Fibroblast of mammary gland (primary cell): ENCODE results near the gene SH2D1B.

ENCODE experiments used
- DNase-seq: peaks from one replicate; pipeline ENCODE4 v3.0.0-alpha.2; 2010; ENCODE audit warnings: low read depth
- H3K4me3 ChIP-seq: 2 replicates; pipeline ENCODE4 v1.5.1; 2011; ENCODE audit warnings: low read depth, mild to moderate bottlenecking, low read length, moderate library complexity; ENCODE audit not compliant: control insufficient read depth
- TF ChIP-seq, protein P1 (sequence below): conservative IDR thresholded peaks from 2 replicates; pipeline ENCODE4 v1.5.1; 2011; ENCODE audit warnings: low read depth, low read length, inconsistent platforms; ENCODE audit not compliant: control insufficient read depth, insufficient read depth

SH2D1B gene

DNA sequence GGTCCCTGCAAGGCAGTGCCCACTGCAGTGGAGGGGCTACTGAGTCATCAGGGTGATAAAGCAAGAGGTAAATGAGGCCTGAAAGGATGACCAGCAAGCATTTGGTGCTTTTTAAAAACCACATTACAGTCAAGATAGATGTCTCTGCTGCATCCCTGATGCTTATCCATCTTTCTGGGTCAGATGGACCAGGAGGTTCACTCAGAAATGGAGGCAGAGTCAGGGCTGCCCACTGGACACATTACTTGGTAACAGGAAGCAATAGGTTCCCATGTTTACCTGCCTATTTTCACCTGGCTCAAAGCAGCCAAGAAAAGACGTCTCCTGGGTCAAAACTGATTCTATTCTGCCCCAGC lies 38.9 kb downstream of the SH2D1B start:
- DNase-seq: no peak
- TF ChIP-seq, protein P1, sequence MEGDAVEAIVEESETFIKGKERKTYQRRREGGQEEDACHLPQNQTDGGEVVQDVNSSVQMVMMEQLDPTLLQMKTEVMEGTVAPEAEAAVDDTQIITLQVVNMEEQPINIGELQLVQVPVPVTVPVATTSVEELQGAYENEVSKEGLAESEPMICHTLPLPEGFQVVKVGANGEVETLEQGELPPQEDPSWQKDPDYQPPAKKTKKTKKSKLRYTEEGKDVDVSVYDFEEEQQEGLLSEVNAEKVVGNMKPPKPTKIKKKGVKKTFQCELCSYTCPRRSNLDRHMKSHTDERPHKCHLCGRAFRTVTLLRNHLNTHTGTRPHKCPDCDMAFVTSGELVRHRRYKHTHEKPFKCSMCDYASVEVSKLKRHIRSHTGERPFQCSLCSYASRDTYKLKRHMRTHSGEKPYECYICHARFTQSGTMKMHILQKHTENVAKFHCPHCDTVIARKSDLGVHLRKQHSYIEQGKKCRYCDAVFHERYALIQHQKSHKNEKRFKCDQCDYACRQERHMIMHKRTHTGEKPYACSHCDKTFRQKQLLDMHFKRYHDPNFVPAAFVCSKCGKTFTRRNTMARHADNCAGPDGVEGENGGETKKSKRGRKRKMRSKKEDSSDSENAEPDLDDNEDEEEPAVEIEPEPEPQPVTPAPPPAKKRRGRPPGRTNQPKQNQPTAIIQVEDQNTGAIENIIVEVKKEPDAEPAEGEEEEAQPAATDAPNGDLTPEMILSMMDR: no peak
- no peak overlapping the region for H3K4me3 ChIP-seq

DNA sequence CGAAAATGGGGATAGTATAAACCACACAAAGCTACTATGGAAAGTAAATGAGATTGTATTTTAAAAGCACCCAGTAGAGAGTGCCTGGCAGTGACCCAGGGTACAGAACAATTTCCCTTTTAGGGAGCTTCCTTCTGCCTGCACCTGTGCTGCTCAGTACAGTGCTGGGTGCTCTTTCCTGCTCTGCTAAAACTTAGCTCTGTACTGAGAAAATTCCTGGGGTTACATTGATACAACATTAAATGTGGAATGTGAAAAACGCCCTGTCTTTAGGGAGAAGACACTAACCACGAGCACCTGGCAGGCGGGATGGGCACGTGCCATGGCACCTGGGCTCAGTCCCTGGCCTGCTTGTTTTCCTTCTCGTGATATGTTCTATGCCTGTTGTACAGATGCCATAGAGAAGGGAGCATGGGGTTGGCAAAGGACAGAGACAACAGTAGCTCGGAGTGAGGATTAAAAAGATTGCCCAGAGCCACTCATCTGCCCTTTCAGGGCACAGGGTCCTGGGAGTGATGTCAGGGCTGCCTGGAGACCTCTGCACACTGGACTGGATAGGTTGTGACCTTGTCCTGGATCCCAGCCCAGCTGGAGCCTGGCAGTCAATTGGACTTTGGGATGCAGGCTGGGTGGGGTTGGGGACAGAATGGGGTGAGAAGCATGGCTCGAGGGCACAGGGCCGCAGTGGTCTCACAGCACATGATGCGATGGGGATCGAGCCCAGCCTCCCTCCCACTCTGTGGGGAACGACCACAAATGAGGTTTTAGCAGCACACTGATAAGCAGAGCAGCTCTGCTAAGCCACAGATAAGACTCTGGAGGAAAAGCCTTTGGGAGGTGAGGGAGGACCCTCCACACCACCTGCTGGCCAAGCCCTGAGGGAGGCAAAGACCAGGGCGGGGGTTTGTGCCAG lies 39.5 kb downstream of the SH2D1B start:
- TF ChIP-seq, protein P1: no peak
- H3K4me3 ChIP-seq: no peak overlapping the region
- DNase-seq: no peak

- DNase-seq: no peak
- no peak overlapping the region for H3K4me3 ChIP-seq
- TF ChIP-seq, protein P1: no peak
These were observed 40.3 kb downstream of the SH2D1B start for GRCh38 chr1:162371611-162372010.

DNA sequence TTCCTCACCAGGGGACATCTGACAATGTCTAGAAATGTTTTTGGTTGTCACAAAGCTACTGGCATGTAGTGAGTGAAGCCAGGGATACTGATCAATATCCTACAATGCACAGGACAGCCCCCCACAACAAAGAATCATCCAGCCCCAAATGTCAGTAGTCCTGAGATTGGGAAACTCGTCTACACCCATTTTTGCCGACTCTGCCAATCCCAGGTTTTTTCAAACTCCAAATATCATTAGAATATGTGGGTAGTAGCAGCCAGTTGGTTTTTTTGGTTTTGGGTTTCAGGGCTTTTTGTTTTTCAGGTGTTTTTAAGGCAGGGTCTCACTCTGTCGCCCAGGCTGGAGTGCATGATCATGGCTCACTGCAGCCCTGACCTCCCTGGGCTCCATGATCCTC lies 41.2 kb downstream of the SH2D1B start:
- no peak for DNase-seq
- H3K4me3 ChIP-seq: no peak overlapping the region
- TF ChIP-seq, protein P1: no peak

- TF ChIP-seq, protein P1: no peak
- no peak overlapping the region for H3K4me3 ChIP-seq
These were observed 41.8 kb downstream of the SH2D1B start for GRCh38 chr1:162370161-162370560.

GRCh38 chr1:162369571-162369970 lies 42.4 kb downstream of the SH2D1B start:
- TF ChIP-seq, protein P1: no peak

More at GRCh38 chr1:162370161-162370560, 41.8 kb downstream of the SH2D1B start:
- DNase-seq: no peak

More at GRCh38 chr1:162369571-162369970, 42.4 kb downstream of the SH2D1B start:
- no peak for DNase-seq
- no peak overlapping the region for H3K4me3 ChIP-seq
